ENCODE data around the gene SRD5A1. TPM values are rescaled to one million over a fixed set of nuclear protein-coding genes. Genes with fewer than 3 reads are reported as not detected.
"Not testable (repeated sequence)": the region's sequence is repeated elsewhere in the genome, so short reads cannot be mapped to it uniquely, and the experiment has no call there.

SRD5A1 gene
- total RNA-seq, 1 donor from 2014 or later = 3.6 TPM

- not testable (repeated sequence) for DNase-seq
Measured at GRCh38 chr5:6645571-6646362, 12.5 kb downstream of the SRD5A1 start.

- no peak for DNase-seq
Measured at GRCh38 chr5:6649186-6649585, 15.9 kb downstream of the SRD5A1 start.

- no peak for DNase-seq
Measured at GRCh38 chr5:6649681-6650080, 16.4 kb downstream of the SRD5A1 start.

DNA sequence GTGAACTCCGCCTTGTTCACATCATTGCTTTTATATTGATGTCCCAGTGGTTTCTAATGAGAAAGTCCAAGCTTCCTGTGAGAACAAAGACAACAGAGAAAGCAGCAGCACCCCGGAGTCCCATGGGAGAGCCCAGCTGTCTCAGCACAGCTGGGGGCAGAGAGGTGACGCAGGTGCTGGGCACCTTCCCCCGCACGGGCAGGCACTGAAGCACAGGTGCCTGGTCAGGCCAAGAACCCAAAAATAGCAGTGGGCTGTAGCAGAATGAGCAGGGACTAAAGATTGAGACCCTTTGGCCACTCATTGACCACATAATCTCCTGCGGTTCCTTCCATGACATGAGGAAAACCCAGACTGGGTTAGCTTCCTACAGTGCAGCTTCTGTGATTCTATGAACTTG, 18.8 kb downstream of the SRD5A1 start:
- DNase-seq = no peak

DNA sequence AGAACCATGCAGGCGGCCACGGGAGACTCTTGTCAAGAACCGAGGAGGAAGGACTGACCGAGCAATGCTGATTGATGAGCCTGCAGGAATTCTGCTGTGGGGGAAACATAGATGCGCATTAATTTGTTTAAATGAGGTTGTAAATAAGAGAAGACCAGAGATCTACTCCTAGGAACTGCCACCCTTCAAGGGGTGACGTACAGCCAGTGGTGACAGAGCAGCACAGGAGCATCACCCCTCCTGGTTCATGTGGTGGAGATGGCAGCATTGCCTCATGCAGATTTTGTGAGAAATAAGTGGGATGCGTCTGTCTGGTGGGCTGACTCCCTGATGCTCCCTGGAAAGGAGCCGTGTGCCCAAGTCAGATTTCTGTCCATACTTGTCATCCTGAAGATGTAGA, 22.2 kb downstream of the SRD5A1 start:
- no peak for DNase-seq

- no peak for DNase-seq
Measured at GRCh38 chr5:6656680-6657079, 23.4 kb downstream of the SRD5A1 start.

- no peak for DNase-seq
Measured at GRCh38 chr5:6659941-6660684, 26.9 kb downstream of the SRD5A1 start.

DNA sequence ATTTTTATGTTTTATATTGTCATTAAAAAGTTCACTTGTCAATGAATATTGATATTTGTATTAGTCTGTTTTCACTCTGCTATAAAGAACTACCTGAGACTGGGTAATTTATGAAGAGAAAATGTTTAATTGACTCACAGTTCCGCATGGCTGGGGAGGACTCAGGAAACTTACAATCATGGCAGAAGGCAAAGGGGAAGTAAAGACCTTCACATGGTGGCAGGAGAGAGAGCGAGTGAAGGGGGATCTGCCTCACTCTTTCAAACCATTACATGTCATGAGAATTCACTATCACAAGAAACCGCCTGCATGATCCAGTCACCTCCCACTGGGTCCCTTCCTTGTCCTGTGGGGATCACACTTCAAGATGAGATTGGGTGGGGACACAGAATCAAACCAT, 27.4 kb downstream of the SRD5A1 start:
- no peak for DNase-seq

GRCh38 chr5:6666762-6667161, 33.5 kb downstream of the SRD5A1 start:
- DNase-seq = no peak

GRCh38 chr5:6667648-6668047, 34.4 kb downstream of the SRD5A1 start:
- DNase-seq = no peak

- DNase-seq = peak; percentile 2
Measured at GRCh38 chr5:6668717-6669116, 35.5 kb downstream of the SRD5A1 start.

DNA sequence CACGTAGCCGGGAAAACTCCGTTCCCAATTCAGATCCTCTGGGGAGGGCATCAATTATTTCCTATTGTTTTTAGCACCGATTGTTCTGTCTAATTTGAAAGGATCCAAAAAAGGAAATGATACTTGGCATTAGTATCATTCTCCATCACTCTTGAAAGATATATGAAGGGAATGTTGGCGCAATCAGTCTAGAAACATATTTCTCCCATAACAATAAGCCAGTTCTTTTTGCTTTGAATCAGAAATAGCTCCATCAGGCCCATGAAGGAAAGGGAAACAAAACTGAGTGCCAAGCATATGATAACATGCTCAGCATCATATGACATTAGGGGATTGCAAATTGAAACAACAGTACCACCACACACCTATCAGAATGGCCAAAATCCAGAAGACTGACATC, 39.8 kb downstream of the SRD5A1 start:
- no peak for DNase-seq

- DNase-seq = no peak
Measured at GRCh38 chr5:6673963-6674362, 40.7 kb downstream of the SRD5A1 start.

DNA sequence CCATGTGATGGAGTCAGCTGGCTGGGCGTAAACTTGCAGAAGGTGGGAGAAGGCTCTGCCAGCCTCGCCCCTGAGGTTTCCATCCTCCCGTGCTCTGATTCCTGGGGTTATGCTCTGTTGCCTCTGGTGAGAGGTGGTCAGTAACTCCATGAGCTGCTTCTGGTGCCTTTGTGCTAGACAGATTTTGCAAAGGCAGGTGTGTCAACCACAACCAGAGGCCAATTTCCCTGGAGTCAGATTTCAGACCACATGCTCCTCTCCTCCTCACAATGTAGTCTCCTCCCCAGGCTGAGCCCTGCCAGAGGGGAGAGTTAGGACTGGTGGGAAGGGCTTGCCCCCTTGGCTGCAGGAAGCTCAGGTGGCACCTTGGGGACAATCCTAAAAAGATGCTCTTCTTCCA, 41.2 kb downstream of the SRD5A1 start:
- no peak for DNase-seq

GRCh38 chr5:6674886-6675285, 41.6 kb downstream of the SRD5A1 start:
- DNase-seq = no peak

- DNase-seq = no peak
Measured at GRCh38 chr5:6675784-6676491, 42.7 kb downstream of the SRD5A1 start.

DNA sequence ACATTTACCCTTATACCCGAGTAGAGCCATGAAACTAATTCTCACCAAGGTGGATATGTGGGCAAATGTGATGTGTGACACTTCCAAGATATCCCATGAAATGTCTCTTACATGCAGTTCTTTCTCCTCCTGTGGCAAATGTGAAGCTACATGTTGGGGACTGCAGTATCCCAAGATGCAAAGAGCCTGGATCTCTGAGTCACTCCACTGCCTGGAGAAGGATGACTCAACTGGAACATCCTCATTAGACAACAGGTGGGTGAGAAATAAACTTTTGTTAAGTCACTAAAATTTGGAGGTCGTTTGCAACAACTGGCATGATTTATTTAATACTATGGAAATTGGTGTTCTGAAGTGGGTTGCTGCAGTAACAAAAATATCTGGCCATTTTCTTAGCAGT, 43.5 kb downstream of the SRD5A1 start:
- DNase-seq = no peak

DNA sequence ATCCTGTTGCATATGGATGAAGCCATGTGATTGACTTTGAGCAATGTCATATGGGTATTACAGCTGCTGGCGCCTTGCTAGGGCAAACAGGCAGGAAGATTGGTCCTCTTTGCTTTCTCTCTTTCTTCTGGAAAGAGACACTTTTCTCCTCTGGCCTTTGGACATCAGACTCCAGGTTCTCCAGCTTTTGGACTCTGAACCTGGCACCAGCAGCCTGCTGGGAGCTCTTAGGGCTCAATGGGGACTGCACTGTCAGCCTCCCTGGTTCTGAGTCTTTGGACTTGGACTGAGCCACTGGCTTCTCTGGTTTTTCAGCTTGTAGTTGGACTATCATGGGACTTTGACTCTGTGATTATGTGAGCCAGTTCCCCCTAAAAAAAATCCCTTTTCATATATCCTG, 45.1 kb downstream of the SRD5A1 start:
- DNase-seq = no peak

GRCh38 chr5:6680922-6681321, 47.7 kb downstream of the SRD5A1 start:
- DNase-seq = no peak

DNA sequence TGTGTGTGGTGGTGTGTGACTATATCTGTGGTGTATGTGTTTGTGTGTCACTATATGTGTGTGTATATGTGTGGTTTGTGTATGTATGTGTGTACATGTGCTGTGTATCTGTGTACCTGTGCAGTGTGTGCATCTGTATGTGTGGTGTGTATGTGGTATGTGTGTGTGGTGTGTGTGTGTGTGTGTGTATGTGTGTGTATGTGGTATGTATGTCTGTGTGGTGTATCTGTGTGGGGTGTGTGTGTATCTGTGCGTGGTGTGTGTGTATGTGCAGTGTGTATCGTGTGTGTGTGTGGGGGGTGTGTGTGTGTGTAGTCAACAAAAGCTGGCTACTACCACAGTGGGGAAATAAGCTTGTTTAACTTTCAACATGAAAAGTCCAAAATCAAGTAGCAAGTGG, 48.4 kb downstream of the SRD5A1 start:
- DNase-seq = no peak

- no peak for DNase-seq
Measured at GRCh38 chr5:6682239-6682638, 49.0 kb downstream of the SRD5A1 start.

DNA sequence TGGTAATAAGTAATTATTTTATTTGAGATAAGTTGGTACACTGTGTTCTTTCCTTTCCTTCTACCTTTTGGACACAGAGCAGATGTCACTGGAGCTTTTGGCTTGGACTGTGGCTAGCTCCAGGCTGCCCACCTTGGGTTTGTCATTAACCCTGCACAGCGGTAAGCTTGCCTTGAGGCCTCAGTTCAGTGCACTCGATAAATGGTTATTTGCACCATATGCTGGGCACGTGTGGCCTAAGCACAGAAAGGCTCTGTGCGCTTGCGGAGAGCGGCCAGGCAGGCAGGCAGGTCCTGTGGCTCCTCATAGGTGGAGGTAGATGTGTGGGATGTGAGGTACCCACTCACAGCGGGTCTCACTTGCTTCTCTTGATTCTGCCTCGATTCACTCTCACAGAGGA, 50.0 kb downstream of the SRD5A1 start:
- DNase-seq = no peak

- DNase-seq = no peak
Measured at GRCh38 chr5:6684075-6684474, 50.8 kb downstream of the SRD5A1 start.

Data from tongue (tissue), 2 donors.